NCI-H1436 treated with DMSO at 0.1 percent for 48 hours (cell line): ENCODE results near the gene ANKRD17.
"Not testable (repeated sequence)": the region's sequence is repeated elsewhere in the genome, so short reads cannot be mapped to it uniquely, and the experiment has no call there.

Source experiments
- DNase-seq: peaks from one replicate; lab custom pipeline; 2025; lab: John Stamatoyannopoulos, UW

ANKRD17 gene

GRCh38 chr4:73258686-73259570 lies at the start of gene ANKRD17:
TSS of gene ANKRD17 (minus strand) at chr4:73258798. CDS start at chr4:73258668, 130 bp downstream.
- DNase-seq, result peak; percentile 51

- no peak for DNase-seq
Measured at GRCh38 chr4:73308286-73308685, 49.7 kb upstream of the ANKRD17 start.

- DNase-seq, result no peak
Measured at GRCh38 chr4:73303711-73304110, 45.1 kb upstream of the ANKRD17 start.

- DNase-seq, result no peak
Measured at GRCh38 chr4:73299548-73300280, 41.1 kb upstream of the ANKRD17 start.

- not testable (repeated sequence) for DNase-seq
Measured at GRCh38 chr4:73292661-73293060, 34.1 kb upstream of the ANKRD17 start.

GRCh38 chr4:73281982-73282381 lies 23.4 kb upstream of the ANKRD17 start:
- DNase-seq, result no peak

- no peak for DNase-seq
Measured at GRCh38 chr4:73281396-73281795, 22.8 kb upstream of the ANKRD17 start.

GRCh38 chr4:73277201-73277600 lies 18.6 kb upstream of the ANKRD17 start:
- DNase-seq, result no peak

GRCh38 chr4:73275318-73275654 lies 16.7 kb upstream of the ANKRD17 start:
- no peak for DNase-seq

- DNase-seq, result no peak
Measured at GRCh38 chr4:73272816-73273215, 14.2 kb upstream of the ANKRD17 start.

GRCh38 chr4:73267050-73267449 lies 8.5 kb upstream of the ANKRD17 start:
- DNase-seq, result no peak

GRCh38 chr4:73259571-73260090 lies 1.0 kb upstream of the ANKRD17 start:
- no peak for DNase-seq

GRCh38 chr4:73258436-73258685 lies 237 bp downstream of the ANKRD17 start:
- no peak for DNase-seq

- no peak for DNase-seq
Measured at GRCh38 chr4:73257651-73258435, 755 bp downstream of the ANKRD17 start.

- DNase-seq, result peak; percentile 64
Measured at GRCh38 chr4:73257234-73257633, 1.4 kb downstream of the ANKRD17 start.

GRCh38 chr4:73255847-73256246 lies 2.8 kb downstream of the ANKRD17 start:
- DNase-seq, result not testable (repeated sequence)

GRCh38 chr4:73252001-73252400 lies 6.6 kb downstream of the ANKRD17 start:
- no peak for DNase-seq

GRCh38 chr4:73251384-73251783 lies 7.2 kb downstream of the ANKRD17 start:
- no peak for DNase-seq

- no peak for DNase-seq
Measured at GRCh38 chr4:73250642-73251041, 8.0 kb downstream of the ANKRD17 start.

- DNase-seq, result no peak
Measured at GRCh38 chr4:73248821-73249220, 9.8 kb downstream of the ANKRD17 start.

GRCh38 chr4:73248416-73248815 lies 10.2 kb downstream of the ANKRD17 start:
- no peak for DNase-seq

- DNase-seq, result no peak
Measured at GRCh38 chr4:73247100-73247499, 11.5 kb downstream of the ANKRD17 start.

GRCh38 chr4:73245955-73246354 lies 12.6 kb downstream of the ANKRD17 start:
- DNase-seq, result no peak
